Renal pelvis (tissue), 3 donors: Measurements from ENCODE around the gene BRD7. TPM values are rescaled to one million over a fixed set of nuclear protein-coding genes. Genes with fewer than 3 reads are reported as not detected.

Experiments
- polyA plus RNA-seq, 3 donors: library from polyadenylated mRNA; unstranded; fragments of 120-200 nt; gene quantifications; one replicate each; pipeline ENCODE4 v1.2.1, GENCODE V29; 2013; ENCODE audit not compliant: insufficient read length in 3 of 3

BRD7 gene
- polyA plus RNA-seq, 3 donors, result 101 to 116 (median 114) TPM

Other genes starting within 250 kb of the BRD7 start
- gene TENT4B, start 215.7 kb downstream of the BRD7 start, polyA plus RNA-seq, result 10 to 100 TPM; 14.3 to 16.4 (median 15.6) TPM
- 1 to 10 TPM; 8.1 to 9.3 (median 8.2) TPM for gene ADCY7, start 102.4 kb downstream of the BRD7 start, polyA plus RNA-seq
- 10 to 100 TPM in 2 of 3 donors, 1 to 10 TPM in 1; 10.0 to 13.5 (median 11.0) TPM for gene NKD1, start 179.4 kb upstream of the BRD7 start, polyA plus RNA-seq